ENCODE results near the gene CABP5.

Gene CABP5

DNA sequence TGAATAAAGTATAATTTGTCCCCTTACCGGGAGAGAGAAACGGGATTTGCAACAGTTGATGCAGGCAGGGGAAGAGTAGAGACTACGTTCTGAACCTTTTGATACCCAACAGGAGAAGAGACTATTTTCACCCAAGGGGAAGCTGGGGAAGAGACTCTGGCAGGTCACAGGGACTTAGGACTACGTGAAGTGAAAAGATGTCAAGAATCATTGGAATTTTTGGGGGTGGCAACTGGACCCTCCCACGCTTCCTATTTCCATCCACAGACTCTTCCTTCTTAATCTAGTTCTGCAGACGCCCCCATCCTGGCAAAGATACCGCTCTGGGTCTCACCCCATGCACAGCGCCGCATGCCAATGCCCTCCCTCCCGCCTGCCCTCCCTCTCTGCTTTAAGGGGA is 13.8 kb downstream of the CABP5 start:
- no peak for DNase-seq

DNA sequence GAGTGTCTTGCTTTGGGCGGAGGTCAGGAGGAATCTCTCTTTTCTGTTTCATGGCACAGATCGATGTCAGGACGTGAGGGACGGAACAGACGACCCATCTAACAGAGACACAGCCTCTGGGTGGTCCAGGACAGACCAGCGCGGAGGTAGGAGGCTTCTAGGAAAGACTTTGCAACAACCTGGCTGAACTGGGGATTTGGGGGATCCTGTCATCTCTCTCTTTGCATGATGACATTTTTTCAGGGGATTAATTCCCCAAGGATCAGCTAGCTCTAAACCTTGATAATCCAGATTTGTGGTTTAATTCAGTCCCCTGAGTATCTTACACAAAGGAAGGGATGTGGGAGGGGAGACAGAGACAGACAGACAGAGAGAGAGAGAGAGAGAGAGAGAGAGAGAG is 14.4 kb downstream of the CABP5 start:
- DNase-seq, result no peak

GRCh38 chr19:48025480-48025879 is 18.4 kb downstream of the CABP5 start:
- no peak for DNase-seq

- no peak for DNase-seq
Observed at GRCh38 chr19:48023518-48023917, 20.4 kb downstream of the CABP5 start.

- DNase-seq, result no peak
Observed at GRCh38 chr19:48023011-48023410, 20.9 kb downstream of the CABP5 start.

DNA sequence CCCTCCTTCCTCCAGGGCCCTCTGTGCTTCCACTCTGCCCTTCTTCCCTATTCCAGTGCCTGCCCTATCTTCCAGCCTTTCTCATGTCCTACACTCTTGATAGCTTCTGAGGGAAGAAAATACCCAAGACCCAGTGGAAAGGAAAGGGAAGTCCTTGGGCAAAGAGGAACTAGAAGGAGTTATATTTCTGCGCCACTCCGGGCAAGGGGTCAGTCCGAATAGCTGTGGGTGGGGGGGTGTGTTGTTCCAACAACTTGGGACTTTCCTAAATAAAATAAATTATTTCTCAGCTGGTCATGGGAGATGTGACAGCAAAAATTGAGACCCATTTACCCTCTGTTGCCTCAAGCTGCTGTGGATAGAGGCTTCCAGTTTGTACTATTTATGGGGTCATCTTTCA is 23.2 kb downstream of the CABP5 start:
- DNase-seq, result no peak

- DNase-seq, result no peak
Observed at GRCh38 chr19:48010932-48011758, 32.7 kb downstream of the CABP5 start.

- no peak for DNase-seq
Observed at GRCh38 chr19:48006762-48007161, 37.1 kb downstream of the CABP5 start.

DNA sequence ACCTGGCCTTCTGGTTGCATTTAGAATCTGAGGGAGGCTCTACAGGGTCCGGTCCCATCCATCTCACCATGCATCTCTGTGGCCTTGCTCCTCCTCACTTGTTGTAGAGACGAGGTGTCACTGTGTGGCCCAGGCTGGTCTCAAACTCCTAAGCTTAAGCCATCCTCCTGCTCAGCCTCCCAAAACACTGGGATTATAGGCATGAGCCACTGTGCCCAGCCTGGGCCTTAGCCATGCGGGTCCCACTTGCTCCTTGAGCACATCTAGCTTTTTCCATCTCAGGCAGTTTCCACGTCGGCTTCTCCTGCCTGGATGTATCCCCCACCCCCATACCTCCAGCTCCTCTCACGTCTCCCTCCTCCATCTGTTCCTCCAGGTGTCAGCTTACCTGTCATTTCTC is 39.6 kb downstream of the CABP5 start:
- DNase-seq, result no peak

DNA sequence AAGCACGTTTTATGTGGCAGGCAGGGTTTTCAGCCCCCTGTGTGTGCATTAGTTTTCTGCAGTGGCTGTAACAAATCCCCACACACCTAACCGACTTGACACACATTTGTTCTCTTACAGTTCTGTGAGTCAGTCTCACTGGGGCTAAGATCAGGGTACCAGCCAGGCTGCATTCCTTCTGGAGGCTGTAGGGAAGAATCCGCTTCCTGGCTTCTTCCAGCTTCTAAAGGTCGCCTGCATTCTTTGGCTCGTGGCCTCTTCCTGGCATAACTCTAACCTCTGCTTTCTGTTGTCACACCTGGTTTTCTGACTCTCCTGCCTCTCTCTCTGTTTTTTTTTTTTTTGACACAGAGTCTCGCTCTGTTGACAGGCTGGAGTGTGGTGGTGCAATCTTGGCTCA is 43.0 kb downstream of the CABP5 start:
- DNase-seq, result no peak

DNA sequence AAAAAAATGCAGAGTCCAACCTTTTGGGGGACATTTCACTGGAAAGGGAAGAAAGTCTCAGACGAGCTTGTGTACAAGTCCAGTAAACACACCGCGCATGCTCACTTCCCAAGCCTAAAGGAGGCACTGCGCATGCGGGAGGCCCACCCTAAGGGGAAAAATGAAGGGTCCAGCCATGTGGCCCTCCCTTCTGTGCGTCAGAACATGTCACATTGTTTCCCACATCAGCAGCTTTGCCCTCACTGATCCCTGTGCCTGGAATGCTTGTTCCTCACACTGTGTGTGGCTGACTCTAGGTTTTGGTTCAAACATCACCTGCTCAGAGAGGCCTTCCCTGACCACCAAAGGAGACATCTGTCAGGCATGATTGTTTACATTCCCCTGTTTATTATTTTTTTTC is 45.1 kb downstream of the CABP5 start:
- no peak for DNase-seq

- no peak for DNase-seq
Observed at GRCh38 chr19:47996230-47996727, 47.6 kb downstream of the CABP5 start.

- no peak for DNase-seq
Observed at GRCh38 chr19:47994209-47994802, 49.6 kb downstream of the CABP5 start, which contains the start of gene ELSPBP1. Gene ELSPBP1 (plus strand): TSS chr19:47994632. CDS start chr19:48008668, 14,036 bp downstream.

DNA sequence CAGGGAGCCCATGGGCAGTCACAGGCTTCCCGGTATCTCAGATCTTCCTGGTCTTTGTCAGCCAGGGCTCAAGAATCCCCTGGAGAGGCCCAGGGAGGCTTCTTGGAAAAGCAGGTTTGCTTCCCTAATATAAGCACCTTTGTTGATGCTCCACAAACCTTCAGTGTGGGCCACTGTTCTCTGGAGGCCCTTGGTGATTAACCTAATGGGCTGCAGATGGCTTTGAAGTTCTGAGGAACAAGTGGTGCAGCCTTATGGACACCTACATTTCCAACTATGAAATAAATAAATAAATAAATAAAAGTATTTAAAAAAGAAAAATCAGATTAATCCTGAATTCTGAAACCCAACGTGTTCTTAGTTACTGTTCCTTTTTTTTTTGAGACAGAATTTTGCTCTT is 51.8 kb downstream of the CABP5 start, which contains the start of gene BSPH1:
Gene BSPH1 (minus strand): TSS at position 101 of the 400 bp plus-strand sequence. CDS start 89 bp downstream, at position 12.
- no peak for DNase-seq

- no peak for DNase-seq
Observed at GRCh38 chr19:47991191-47991808, 52.6 kb downstream of the CABP5 start.
